ENCODE data around the gene PPP3CA.

PPP3CA gene

GRCh38 chr4:100989401-100989800, 357.9 kb downstream of the PPP3CA start:
- no peak for TF ChIP-seq CTCF (conservative IDR thresholded peaks at IDR 0.05; ENCODE audit: low read depth, low read length)
- DNase-seq (ENCODE audit: low read depth), result no peak
- no peak overlapping the region for H3K4me3 ChIP-seq (ENCODE audit: low read length)

- no peak for TF ChIP-seq CTCF (conservative IDR thresholded peaks at IDR 0.05; ENCODE audit: low read depth, low read length)
- no peak overlapping the region for H3K4me3 ChIP-seq (ENCODE audit: low read length)
- DNase-seq (ENCODE audit: low read depth), result no peak
Measured at GRCh38 chr4:100988876-100989275, 358.4 kb downstream of the PPP3CA start.

GRCh38 chr4:100986360-100986868, 360.9 kb downstream of the PPP3CA start:
- no peak for TF ChIP-seq CTCF (conservative IDR thresholded peaks at IDR 0.05; ENCODE audit: low read depth, low read length)
- DNase-seq (ENCODE audit: low read depth), result peak; percentile 37
- no peak overlapping the region for H3K4me3 ChIP-seq (ENCODE audit: low read length)

- H3K4me3 ChIP-seq (ENCODE audit: low read length), result no peak overlapping the region
- no peak for TF ChIP-seq CTCF (conservative IDR thresholded peaks at IDR 0.05; ENCODE audit: low read depth, low read length)
- no peak for DNase-seq (ENCODE audit: low read depth)
Measured at GRCh38 chr4:100985576-100985975, 361.8 kb downstream of the PPP3CA start.

- H3K4me3 ChIP-seq (ENCODE audit: low read length), result no peak overlapping the region
- TF ChIP-seq CTCF (conservative IDR thresholded peaks at IDR 0.05; ENCODE audit: low read depth, low read length), result no peak
- DNase-seq (ENCODE audit: low read depth), result no peak
Measured at GRCh38 chr4:100984901-100985300, 362.4 kb downstream of the PPP3CA start.

GRCh38 chr4:100983426-100983825, 363.9 kb downstream of the PPP3CA start:
- no peak overlapping the region for H3K4me3 ChIP-seq (ENCODE audit: low read length)
- DNase-seq (ENCODE audit: low read depth), result no peak
- TF ChIP-seq CTCF (conservative IDR thresholded peaks at IDR 0.05; ENCODE audit: low read depth, low read length), result no peak

- no peak for TF ChIP-seq CTCF (conservative IDR thresholded peaks at IDR 0.05; ENCODE audit: low read depth, low read length)
- no peak overlapping the region for H3K4me3 ChIP-seq (ENCODE audit: low read length)
- no peak for DNase-seq (ENCODE audit: low read depth)
Measured at GRCh38 chr4:100982345-100982744, 365.0 kb downstream of the PPP3CA start.
